ENCODE data around the gene SARDH.

SARDH gene

DNA sequence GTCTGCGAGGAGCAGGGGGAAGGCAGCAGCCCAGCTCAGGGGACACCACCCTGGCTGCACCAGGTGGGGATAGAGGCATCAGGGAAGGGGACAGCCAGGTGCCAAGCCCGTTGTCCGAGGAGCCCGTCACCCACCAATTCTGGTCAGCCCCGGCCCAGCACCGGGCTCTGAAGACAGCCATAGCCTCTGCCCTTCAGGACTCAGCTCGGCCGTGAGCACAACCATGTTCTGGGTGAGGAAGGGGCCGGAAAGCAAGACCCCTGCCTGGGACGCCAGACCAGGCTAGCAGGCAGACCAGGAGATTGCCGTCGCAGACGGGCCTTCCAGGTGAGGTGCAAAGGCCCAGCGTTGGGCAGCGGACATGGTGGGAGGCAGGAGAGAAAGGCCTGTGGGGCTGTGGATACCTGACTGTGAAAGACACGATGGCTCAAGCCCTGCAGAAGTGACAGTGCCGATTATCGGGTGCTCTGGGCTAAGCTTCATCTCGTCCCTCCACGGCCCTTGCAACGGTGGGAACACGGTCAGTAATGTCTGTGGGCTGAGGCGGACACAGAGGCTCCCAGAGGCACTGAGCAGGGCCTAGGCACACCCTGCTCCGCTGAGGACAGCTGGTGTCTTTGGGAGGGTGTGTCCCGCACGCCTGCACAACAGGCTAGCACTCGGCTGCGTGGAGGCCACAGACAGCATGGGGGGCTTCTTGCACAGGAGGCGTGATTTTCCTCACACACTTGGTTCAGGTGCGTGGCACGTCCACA is 65.5 kb downstream of the SARDH start:
- Histone ChIP-seq H3K27ac (ENCODE audit: low read depth, low read length) (no peak overlapping the region), H3K4me1 (ENCODE audit: control insufficient read depth, insufficient read depth, low read length) (no peaks in the 10 kb centered on the region), H3K4me3 (ENCODE audit: low read length) (no peak overlapping the region), H3K36me3 (ENCODE audit: control insufficient read depth, insufficient read depth, low read length) (no peaks in the 10 kb centered on the region), H3K27me3 (ENCODE audit: control insufficient read depth, insufficient read depth, low read length) (no peaks in the 10 kb centered on the region), H3K9ac (ENCODE audit: low read length) (no peak overlapping the region)

DNA sequence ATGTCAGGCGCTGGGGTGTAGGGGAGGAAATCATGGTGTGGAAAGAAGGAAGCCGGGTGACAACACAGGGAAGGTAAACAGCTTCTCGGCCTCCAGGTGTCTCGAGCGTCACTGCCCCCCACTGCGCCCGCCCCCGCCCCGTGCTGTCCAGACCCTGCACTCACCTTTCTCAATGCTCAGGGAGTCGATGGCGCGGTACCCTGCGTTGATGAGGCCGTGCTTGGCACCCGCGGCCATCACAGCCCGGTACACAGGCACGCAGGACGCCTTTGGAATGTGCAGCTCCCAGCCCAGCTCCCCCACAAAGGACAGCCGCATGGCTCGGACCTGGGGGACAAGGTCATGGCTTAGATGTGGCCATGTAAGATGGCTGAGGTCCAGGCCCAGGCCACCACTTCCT is 66.8 kb downstream of the SARDH start:
- no peak overlapping the region for H3K9ac ChIP-seq (ENCODE audit: low read length)
- H3K36me3 ChIP-seq (ENCODE audit: control insufficient read depth, insufficient read depth, low read length) = no peaks in the 10 kb centered on the region
- no peaks in the 10 kb centered on the region for H3K4me1 ChIP-seq (ENCODE audit: control insufficient read depth, insufficient read depth, low read length)
- H3K4me3 ChIP-seq (ENCODE audit: low read length) = no peak overlapping the region
- H3K27me3 ChIP-seq (ENCODE audit: control insufficient read depth, insufficient read depth, low read length) = no peaks in the 10 kb centered on the region
- H3K27ac ChIP-seq (ENCODE audit: low read depth, low read length) = no peak overlapping the region

DNA sequence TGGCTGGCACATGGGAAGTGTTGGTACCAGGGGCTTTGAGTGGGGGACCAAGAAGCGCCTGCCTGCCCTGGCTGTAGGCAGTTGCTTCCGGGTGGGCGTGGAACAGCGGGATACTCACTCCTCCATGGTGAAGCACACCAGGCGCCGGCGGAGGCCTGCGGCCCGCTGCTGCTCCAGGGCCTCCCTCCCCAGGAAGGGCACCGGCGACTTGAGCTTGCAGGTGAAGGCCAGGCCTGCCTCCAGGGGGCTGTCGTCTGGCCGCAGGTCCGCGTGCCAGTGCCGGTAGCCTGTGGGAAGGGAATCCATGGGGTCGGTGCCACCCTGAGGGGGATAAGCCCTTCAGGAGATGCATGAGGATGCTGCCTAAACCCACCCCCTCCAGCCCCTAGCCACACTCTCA is 67.7 kb downstream of the SARDH start:
- Histone ChIP-seq H3K4me3 (ENCODE audit: low read length) (no peak overlapping the region), H3K36me3 (ENCODE audit: control insufficient read depth, insufficient read depth, low read length) (no peaks in the 10 kb centered on the region), H3K4me1 (ENCODE audit: control insufficient read depth, insufficient read depth, low read length) (no peaks in the 10 kb centered on the region), H3K9ac (ENCODE audit: low read length) (no peak overlapping the region), H3K27ac (ENCODE audit: low read depth, low read length) (no peak overlapping the region), H3K27me3 (ENCODE audit: control insufficient read depth, insufficient read depth, low read length) (no peaks in the 10 kb centered on the region)

DNA sequence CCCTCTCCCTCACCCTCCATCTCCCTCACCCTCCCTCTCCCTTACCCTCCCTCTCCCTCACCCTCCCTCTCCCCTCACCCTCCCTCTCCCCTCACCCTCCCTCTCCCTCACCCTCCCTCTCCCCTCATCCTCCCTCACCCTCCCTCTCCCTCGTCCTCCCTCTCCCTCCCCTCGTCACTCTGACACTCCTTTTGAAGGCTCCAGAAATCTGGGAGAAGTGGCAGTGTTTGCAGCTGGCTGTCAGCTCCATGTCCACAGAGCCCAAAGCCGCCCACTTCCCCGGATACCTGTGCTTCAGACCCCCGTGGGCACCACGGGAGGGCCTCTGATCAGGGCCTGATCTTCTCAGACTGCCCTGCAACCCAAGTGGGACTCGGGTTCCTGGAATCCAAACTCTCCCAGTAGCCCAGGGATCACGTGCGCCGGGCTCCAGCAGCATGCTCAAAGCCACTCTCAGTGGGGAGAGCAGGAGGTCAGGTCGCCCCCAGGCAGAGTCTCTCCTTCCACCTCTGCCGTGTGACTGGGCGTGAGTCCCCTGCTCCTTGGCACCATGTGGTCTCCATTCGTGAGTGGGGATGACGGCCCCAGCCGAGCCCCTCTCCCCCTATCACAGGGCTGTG is 68.9 kb downstream of the SARDH start:
- Histone ChIP-seq H3K4me1 (ENCODE audit: control insufficient read depth, insufficient read depth, low read length) (no peaks in the 10 kb centered on the region), H3K27ac (ENCODE audit: low read depth, low read length) (no peak overlapping the region), H3K27me3 (ENCODE audit: control insufficient read depth, insufficient read depth, low read length) (no peaks in the 10 kb centered on the region), H3K9ac (ENCODE audit: low read length) (no peak overlapping the region), H3K4me3 (ENCODE audit: low read length) (no peak overlapping the region), H3K36me3 (ENCODE audit: control insufficient read depth, insufficient read depth, low read length) (no peaks in the 10 kb centered on the region)

DNA sequence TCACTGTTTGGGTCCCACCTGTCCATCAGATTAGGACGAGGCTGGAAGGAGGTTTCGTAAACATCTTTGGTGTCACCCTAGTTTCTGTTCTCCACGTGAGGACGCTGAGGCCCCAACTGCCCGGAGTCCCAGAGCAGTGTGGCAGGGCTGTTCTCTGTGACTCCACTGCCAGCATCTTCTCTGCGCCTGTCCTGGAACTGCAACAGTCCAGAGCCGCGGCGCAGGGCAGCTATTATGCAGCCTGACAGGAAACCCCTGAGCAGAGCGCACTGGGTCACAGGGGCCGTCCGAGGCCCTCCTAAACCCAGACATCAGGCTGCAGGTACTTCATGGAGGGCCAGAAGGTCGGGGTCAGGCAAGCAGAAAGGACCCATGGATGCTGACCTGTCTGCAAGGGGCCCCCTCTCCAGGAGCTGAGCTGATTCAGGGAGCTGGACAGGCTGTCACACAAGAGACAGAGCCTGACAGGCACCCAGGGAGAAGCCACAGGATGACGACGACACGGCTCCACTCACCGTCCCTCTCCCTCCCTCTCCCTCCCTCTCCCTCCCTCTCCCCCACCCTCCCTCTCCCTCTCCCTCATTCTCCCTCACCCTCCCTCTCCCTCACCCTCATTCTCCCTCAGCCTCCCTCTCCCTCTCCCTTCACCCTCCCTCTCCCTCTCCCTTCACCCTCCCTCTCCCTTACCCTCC is 70.2 kb downstream of the SARDH start:
- Histone ChIP-seq H3K27ac (ENCODE audit: low read depth, low read length) (no peak overlapping the region), H3K9ac (ENCODE audit: low read length) (no peak overlapping the region), H3K36me3 (ENCODE audit: control insufficient read depth, insufficient read depth, low read length) (no peaks in the 10 kb centered on the region), H3K27me3 (ENCODE audit: control insufficient read depth, insufficient read depth, low read length) (no peaks in the 10 kb centered on the region), H3K4me3 (ENCODE audit: low read length) (no peak overlapping the region), H3K4me1 (ENCODE audit: control insufficient read depth, insufficient read depth, low read length) (no peaks in the 10 kb centered on the region)

DNA sequence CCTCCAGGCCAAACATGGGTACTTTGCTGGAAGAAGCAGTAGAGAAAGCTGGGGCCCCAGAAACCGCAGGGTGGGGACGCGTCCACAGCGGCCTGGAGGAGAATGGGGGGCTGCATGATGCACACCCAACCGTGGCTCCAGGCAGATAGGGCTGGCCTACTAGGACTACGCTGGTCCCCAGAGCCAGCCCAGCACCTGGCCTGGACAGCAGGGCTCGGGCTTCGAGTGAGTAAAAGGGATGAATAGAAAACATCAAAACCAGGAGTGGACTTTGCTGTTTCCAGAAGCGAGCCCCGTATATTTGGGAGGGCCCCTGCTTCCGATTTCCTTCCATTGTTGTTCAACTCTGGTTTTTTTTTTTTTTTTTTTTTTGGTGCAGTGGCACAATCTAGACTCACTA is 71.3 kb downstream of the SARDH start:
- H3K9ac ChIP-seq (ENCODE audit: low read length) = no peak overlapping the region
- no peak overlapping the region for H3K4me3 ChIP-seq (ENCODE audit: low read length)
- H3K4me1 ChIP-seq (ENCODE audit: control insufficient read depth, insufficient read depth, low read length) = no peaks in the 10 kb centered on the region
- no peaks in the 10 kb centered on the region for H3K27me3 ChIP-seq (ENCODE audit: control insufficient read depth, insufficient read depth, low read length)
- H3K36me3 ChIP-seq (ENCODE audit: control insufficient read depth, insufficient read depth, low read length) = no peaks in the 10 kb centered on the region
- no peak overlapping the region for H3K27ac ChIP-seq (ENCODE audit: low read depth, low read length)

DNA sequence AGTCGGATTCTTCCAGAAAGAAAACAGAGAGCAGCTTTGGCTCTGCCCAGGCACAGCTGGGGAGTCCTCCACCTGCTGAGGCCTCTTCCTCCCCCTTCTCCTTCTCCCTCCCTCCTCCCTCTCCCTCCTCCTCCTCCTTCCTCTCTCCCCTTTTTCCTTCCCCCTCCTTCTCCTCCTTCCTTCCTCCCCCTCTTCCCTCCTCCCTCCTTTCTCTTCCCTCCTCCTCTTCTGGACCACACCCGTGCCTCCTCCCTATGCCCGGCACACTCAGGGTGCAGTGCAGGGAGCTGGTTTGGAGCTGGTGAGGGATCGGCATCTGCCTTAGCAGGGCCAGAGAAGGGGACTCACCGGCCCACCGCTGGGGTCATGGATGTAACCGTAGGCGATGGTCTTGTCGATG is 71.8 kb downstream of the SARDH start:
- Histone ChIP-seq H3K27me3 (ENCODE audit: control insufficient read depth, insufficient read depth, low read length) (no peaks in the 10 kb centered on the region), H3K4me1 (ENCODE audit: control insufficient read depth, insufficient read depth, low read length) (no peaks in the 10 kb centered on the region), H3K27ac (ENCODE audit: low read depth, low read length) (no peak overlapping the region), H3K4me3 (ENCODE audit: low read length) (no peak overlapping the region), H3K36me3 (ENCODE audit: control insufficient read depth, insufficient read depth, low read length) (no peaks in the 10 kb centered on the region), H3K9ac (ENCODE audit: low read length) (no peak overlapping the region)

DNA sequence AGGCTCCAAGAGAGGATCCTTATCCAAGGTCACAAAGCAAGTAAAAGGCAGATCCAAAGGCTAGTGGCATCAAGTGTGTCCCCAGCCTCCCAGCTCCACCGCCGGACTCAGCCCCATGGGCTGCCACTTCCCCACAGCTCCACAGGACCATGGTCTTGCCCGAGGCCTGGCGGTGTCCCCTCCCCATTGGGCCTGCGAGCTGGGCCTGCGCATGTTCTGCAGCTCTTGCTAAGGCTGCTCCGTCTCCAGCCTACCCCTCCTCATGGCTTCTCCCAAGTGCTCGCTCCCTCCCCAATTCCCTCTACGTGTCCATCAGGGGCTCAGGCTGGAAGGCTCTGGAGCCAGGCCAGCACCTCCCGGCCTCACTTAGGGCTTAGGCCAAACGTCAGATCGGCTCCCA is 72.6 kb downstream of the SARDH start:
- H3K9ac ChIP-seq (ENCODE audit: low read length) = no peak overlapping the region
- no peak overlapping the region for H3K27ac ChIP-seq (ENCODE audit: low read depth, low read length)
- no peaks in the 10 kb centered on the region for H3K36me3 ChIP-seq (ENCODE audit: control insufficient read depth, insufficient read depth, low read length)
- no peaks in the 10 kb centered on the region for H3K4me1 ChIP-seq (ENCODE audit: control insufficient read depth, insufficient read depth, low read length)
- H3K4me3 ChIP-seq (ENCODE audit: low read length) = no peak overlapping the region
- H3K27me3 ChIP-seq (ENCODE audit: control insufficient read depth, insufficient read depth, low read length) = no peaks in the 10 kb centered on the region

DNA sequence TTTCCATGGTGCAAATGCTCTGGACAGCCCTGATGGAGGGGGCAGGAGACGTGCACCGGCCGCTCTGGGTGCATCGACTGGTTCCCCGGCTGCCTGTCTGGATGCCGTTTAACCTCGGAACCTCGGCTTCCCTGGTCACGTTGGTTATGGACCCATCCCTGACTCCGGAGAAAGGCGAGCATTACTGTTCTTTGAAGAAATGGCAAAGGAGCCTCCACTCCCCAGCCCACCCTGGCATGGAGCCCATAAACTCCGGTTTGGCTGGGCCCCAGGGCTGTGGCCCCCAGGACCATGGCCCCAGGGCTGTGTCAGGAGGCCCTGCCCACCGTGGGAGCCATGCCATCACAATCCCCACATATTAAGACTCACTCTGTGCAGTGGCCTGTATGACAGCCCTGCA is 73.1 kb downstream of the SARDH start:
- Histone ChIP-seq H3K4me1 (ENCODE audit: control insufficient read depth, insufficient read depth, low read length) (no peaks in the 10 kb centered on the region), H3K9ac (ENCODE audit: low read length) (no peak overlapping the region), H3K27me3 (ENCODE audit: control insufficient read depth, insufficient read depth, low read length) (no peaks in the 10 kb centered on the region), H3K27ac (ENCODE audit: low read depth, low read length) (no peak overlapping the region), H3K36me3 (ENCODE audit: control insufficient read depth, insufficient read depth, low read length) (no peaks in the 10 kb centered on the region), H3K4me3 (ENCODE audit: low read length) (no peak overlapping the region)

DNA sequence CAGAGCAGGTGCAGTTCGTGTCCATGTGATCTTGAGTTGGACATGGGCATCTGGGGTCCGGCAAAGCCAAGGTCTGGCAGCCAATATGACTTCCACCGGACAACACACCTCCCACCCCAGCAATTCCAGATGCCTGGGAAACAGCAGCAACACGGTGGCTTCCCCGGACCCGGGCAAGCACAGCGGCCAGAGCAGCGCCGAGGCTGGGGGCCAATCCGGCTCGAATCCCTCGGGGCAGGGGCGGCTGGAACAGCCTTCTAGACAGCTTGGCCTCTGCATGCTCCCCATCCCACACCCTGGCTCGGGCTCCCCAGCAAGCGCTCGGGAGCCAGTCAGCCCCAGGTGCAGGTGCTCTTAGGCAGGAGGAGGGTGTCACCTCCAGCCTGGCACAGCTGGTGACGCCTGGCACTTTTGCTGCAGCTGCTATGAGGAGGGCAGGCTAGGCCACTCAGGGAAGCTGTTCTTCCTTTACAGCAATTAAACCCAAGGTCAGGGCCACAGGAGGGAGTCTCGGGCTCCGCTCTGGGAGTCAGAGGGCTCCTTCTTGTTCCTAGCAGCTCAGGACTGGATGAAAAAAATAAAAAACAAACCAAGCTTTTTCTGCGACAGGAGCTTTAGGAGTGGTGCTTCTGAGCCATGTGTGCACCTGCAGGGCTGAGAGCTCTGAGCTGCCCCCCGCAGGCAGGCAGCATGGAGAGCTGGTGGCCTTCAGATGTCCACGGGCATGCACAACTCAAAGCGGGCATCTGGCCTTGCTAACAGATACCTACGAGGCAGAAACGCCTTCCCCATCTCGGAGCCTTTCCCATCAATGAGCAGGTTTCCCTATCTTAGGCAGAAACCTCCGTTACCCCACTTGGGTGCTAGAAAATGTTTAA is 73.7 kb downstream of the SARDH start:
- Histone ChIP-seq H3K4me1 (ENCODE audit: control insufficient read depth, insufficient read depth, low read length) (no peaks in the 10 kb centered on the region), H3K4me3 (ENCODE audit: low read length) (no peak overlapping the region), H3K36me3 (ENCODE audit: control insufficient read depth, insufficient read depth, low read length) (no peaks in the 10 kb centered on the region), H3K27me3 (ENCODE audit: control insufficient read depth, insufficient read depth, low read length) (peaks cover 5% of the 10 kb centered on the region), H3K27ac (ENCODE audit: low read depth, low read length) (no peak overlapping the region), H3K9ac (ENCODE audit: low read length) (no peak overlapping the region)

DNA sequence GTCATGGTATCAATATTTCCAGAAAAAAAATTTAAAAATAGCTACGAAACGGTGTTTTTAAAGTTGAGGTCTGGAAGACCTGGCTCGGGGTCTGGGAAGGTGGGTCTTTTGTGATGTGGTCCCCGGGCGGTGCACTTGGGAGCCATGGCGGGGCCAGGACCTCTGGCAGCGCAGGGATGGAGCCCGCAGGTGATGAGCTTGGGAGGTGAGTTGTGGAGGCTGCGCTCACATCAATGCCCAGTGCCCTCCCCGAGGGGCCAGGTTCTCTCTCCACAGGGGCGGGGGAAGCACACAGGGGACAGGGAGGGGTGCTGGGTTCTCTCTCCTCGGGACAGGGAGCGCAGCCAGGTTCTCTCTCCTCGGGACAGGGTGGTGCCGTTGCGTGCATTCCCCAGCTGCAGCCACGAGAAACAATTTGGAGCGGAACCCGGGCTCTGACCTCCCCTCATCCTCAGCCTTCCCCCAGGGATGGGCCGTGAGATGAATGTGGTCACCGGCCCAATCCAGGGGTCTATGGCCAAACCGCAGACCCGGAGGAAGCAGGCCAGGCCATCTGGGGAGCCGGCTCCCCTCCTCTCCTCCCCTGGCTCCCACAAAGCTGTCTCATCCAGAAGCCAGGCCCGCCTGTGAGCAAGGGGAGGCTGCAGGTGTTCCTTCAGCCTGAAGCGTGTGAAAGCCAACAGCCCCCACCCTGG is 76.2 kb downstream of the SARDH start:
- Histone ChIP-seq H3K27ac (ENCODE audit: low read depth, low read length) (no peak overlapping the region), H3K9ac (ENCODE audit: low read length) (no peak overlapping the region), H3K4me3 (ENCODE audit: low read length) (no peak overlapping the region), H3K36me3 (ENCODE audit: control insufficient read depth, insufficient read depth, low read length) (no peaks in the 10 kb centered on the region), H3K27me3 (ENCODE audit: control insufficient read depth, insufficient read depth, low read length) (peaks cover 10% of the 10 kb centered on the region), H3K4me1 (ENCODE audit: control insufficient read depth, insufficient read depth, low read length) (peaks cover 4% of the 10 kb centered on the region)

DNA sequence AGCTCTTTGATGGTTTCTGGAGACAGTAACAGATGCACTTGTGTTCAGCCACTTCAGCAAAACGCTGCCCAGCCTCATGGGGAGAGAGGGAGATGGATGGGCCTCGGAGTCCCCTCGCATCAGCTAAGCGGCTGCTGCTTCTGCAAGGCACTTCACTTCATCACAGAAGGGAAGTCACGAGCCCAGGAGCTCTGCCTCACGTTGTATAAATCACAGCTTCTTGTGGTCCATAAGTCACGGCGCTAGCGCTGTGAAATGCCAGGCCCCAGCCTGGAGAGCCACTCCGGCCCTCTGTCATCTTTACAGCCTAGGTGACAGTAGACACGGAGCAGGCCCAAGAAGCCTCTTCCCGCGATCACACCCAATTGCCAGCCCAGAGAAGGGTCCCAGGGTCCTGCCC is 78.6 kb downstream of the SARDH start:
- no peaks in the 10 kb centered on the region for H3K36me3 ChIP-seq (ENCODE audit: control insufficient read depth, insufficient read depth, low read length)
- H3K9ac ChIP-seq (ENCODE audit: low read length) = no peak overlapping the region
- H3K27me3 ChIP-seq (ENCODE audit: control insufficient read depth, insufficient read depth, low read length) = peaks cover 25% of the 10 kb centered on the region
- no peak overlapping the region for H3K4me3 ChIP-seq (ENCODE audit: low read length)
- H3K27ac ChIP-seq (ENCODE audit: low read depth, low read length) = no peak overlapping the region
- peaks cover 4% of the 10 kb centered on the region for H3K4me1 ChIP-seq (ENCODE audit: control insufficient read depth, insufficient read depth, low read length)

Data from rectal smooth muscle tissue (tissue), 1 donor.